HepG2 (cell line): ENCODE measurements around the gene RDH8. TPM values are rescaled to one million over a fixed set of nuclear protein-coding genes. Genes with fewer than 3 reads are reported as not detected.
A peak's percentile ranks its signal among the peaks of the same experiment; 100 is the strongest.

Experiments
- ATAC-seq: fragments of 200-7000 bp; cut with Tn5 transposase; 3 replicates; pipeline ENCODE4 v1.9.1; 2020; ENCODE audit warnings: mild to moderate bottlenecking, moderate library complexity
- BruUV-seq: library from RNA; stranded (reverse); fragments of 400-500 nt; replicated peaks from 2 replicates; lab custom pipeline; 2021; lab: Mats Ljungman, UMichigan
- CTCF ChIA-PET: fragments of 300-600 bp; formaldehyde crosslinking; extraction: SDS; loops from one replicate; lab custom pipeline; 2021; ENCODE audit warnings: low total read pairs, inconsistent platforms, low intra/inter-chr PET ratio; lab: Yijun Ruan, JAX
- POLR2A ChIA-PET: fragments of 350-600 bp; sonication (Branson Sonifier 250); formaldehyde crosslinking; loops from one replicate; lab custom pipeline; 2020; ENCODE audit warnings: antibody characterized with exemption, inconsistent platforms; lab: Yijun Ruan, JAX
- DNase-seq: peaks from one replicate; pipeline ENCODE4 v3.0.0-alpha.2; 2015; ENCODE audit warnings: low spot score
- FAIRE-seq: peaks from 3 replicates; lab custom pipeline; 2011; peaks lifted over from hg19 to GRCh38; lab: Jason Lieb, UNC
- H2AFZ ChIP-seq: one replicate; pipeline ENCODE4 v1.6.1; 2011; ENCODE audit warnings: low read length, inconsistent platforms
- H3K27ac ChIP-seq: fragments of 300-600 bp; 3 replicates; pipeline ENCODE4 v1.8.0; 2011; ENCODE audit warnings: mixed run types, mild to moderate bottlenecking, mixed read lengths, low read length, inconsistent platforms; ENCODE audit not compliant: insufficient read depth; ENCODE audit errors: extremely low read length
- H3K27me3 ChIP-seq, 2 experiments: fragments of 200-600 bp in 1 of 2; 2 replicates in 1 of 2; 3 replicates in 1 of 2; pipeline versions ENCODE4 v1.6.0 to v1.8.0; 2011; ENCODE audit warnings: low read length in 2 of 2, mild to moderate bottlenecking in 2 of 2, moderate library complexity in 2 of 2, inconsistent platforms in 1 of 2; ENCODE audit not compliant: insufficient read depth in 2 of 2, control insufficient read depth in 1 of 2
- H3K36me3 ChIP-seq, 2 experiments: fragments of 200-600 bp in 1 of 2; replicated peaks in 1 of 2; 2 replicates in 1 of 2; 3 replicates in 1 of 2; pipeline versions ENCODE4 v1.5.1 to v1.8.0; 2011; ENCODE audit warnings: low read length in 2 of 2, inconsistent platforms in 1 of 2; ENCODE audit not compliant: insufficient read depth in 2 of 2, control insufficient read depth in 1 of 2
- H3K4me1 ChIP-seq: 2 replicates; pipeline ENCODE4 v1.5.1; 2012; ENCODE audit warnings: low read length, inconsistent platforms; ENCODE audit not compliant: insufficient read depth
- H3K4me2 ChIP-seq: 2 replicates; pipeline ENCODE4 v1.6.0; 2011; ENCODE audit warnings: low read depth, low read length, inconsistent platforms
- H3K4me3 ChIP-seq, 3 experiments: fragments of 200-600 bp in 1 of 3; sonication (generic), shearing (Covaris generic) in 1 of 3; replicated peaks in 1 of 3; 2 replicates each; pipeline ENCODE4 v1.5.1; 2011 to 2016; ENCODE audit warnings: low read length in 3 of 3, inconsistent platforms in 2 of 3, low read depth in 2 of 3, mild to moderate bottlenecking in 2 of 3, control low read depth in 1 of 3, mixed read lengths in 1 of 3; ENCODE audit not compliant: insufficient read depth in 1 of 3
- H3K79me2 ChIP-seq: one replicate; pipeline ENCODE4 v1.6.1; 2011; ENCODE audit warnings: low read length, inconsistent platforms; ENCODE audit not compliant: insufficient read depth
- H3K9ac ChIP-seq: 2 replicates; pipeline ENCODE4 v1.6.0; 2011; ENCODE audit warnings: mild to moderate bottlenecking, low read depth, low read length, inconsistent platforms; ENCODE audit not compliant: insufficient read depth
- H3K9me3 ChIP-seq: 2 replicates; pipeline ENCODE4 v1.5.1; 2012; ENCODE audit warnings: mild to moderate bottlenecking, low read length
- H4K20me1 ChIP-seq: 2 replicates; pipeline ENCODE4 v1.6.0; 2011; ENCODE audit warnings: inconsistent platforms, mild to moderate bottlenecking, low read length, moderate library complexity; ENCODE audit not compliant: insufficient read depth
- FOXA1 ChIP-seq, 2 experiments: fragments of 450-650 bp in 1 of 2; sonication (generic) in 1 of 2; formaldehyde crosslinking in 1 of 2; IDR thresholded peaks; 2 replicates each; pipeline versions ENCODE4 v1.4.0 to v1.6.1; 2016 to 2020; ENCODE audit warnings: missing genetic modification reagents in 1 of 2
- JDP2 ChIP-seq: sonication (generic); formaldehyde crosslinking; IDR thresholded peaks from 2 replicates; pipeline ENCODE4 v1.8.1; 2022; ENCODE audit warnings: missing genetic modification reagents, borderline replicate concordance
- ZNF768 ChIP-seq: sonication (generic); formaldehyde crosslinking; IDR thresholded peaks from 2 replicates; pipeline ENCODE4 v1.4.0; 2020; ENCODE audit warnings: missing genetic modification reagents
- WGBS: methylation state at CpG from one replicate; pipeline ENCODE4 v1.1.6; 2017; ENCODE audit warnings: low lambda C conversion rate; 5-methylcytosine and 5-hydroxymethylcytosine counted together
- in situ Hi-C: cut with HindIII; loops from 2 replicates; pipeline ENCODE4 v1.10.0; 2017; ENCODE audit warnings: low pct_unique_long_range_greater_than_20kb; ENCODE audit not compliant: extremely low pct_ligation_motif_present
- intact Hi-C: fragments of 100-400 bp; cut with micrococcal nuclease; formaldehyde crosslinking; loops from one replicate; pipeline ENCODE4 v1.10.0; 2022; ENCODE audit not compliant: unreplicated experiment
- polyA plus RNA-seq, 8 experiments: library from polyadenylated mRNA; depleted of rRNA in 3 of 8; stranded (reverse) in 7 of 8; unstranded in 1 of 8; fragments of >200 nt; fragmentation: Illumina TruSeq in 4 of 8; extraction: Trizol in 4 of 8; gene quantifications; 2 replicates each; pipeline versions ENCODE4 v1.2.1 to v1.2.3, GENCODE V29; 2011 to 2016; ENCODE audit warnings: low read depth in 4 of 8, missing spikeins in 1 of 8, mixed read lengths in 1 of 8; ENCODE audit not compliant: insufficient read depth in 1 of 8
- total RNA-seq, 5 experiments: library from RNA; depleted of rRNA; stranded (reverse); fragments of >200 nt; fragmentation: Illumina TruSeq; extraction: Trizol; gene quantifications; 2 replicates each; pipeline ENCODE4 v1.2.3, GENCODE V29; 2016; ENCODE audit warnings: low read depth in 1 of 5

Gene RDH8
- total and polyA plus RNA-seq, 2 of the 13 experiments (the other 11 are each of a cell fraction or from before 2014, with no cell fraction given): not detected

- ATAC-seq (no peak), DNase-seq (no peak), FAIRE-seq (no peak)
- in situ Hi-C loops (no loop called here), intact Hi-C loops (no loop called here)
- ChIA-PET POLR2A (no interaction called here), CTCF (no interaction called here)
- H3K27me3 ChIP-seq: peaks cover 3 to 7% of the 10 kb centered on the region in 2 experiments; a peak in 2 of 5 replicates
- H3K36me3 ChIP-seq: no peaks in the 10 kb centered on the region
- H4K20me1 ChIP-seq: no peaks in the 10 kb centered on the region
- BruUV-seq: no TSS peak
- H3K4me2 ChIP-seq: no peak overlapping the region
- no peak overlapping the region for H3K4me3 ChIP-seq
- no peaks in the 10 kb centered on the region for H3K9me3 ChIP-seq
- TF ChIP-seq ZNF768 (peak; percentile 75), JDP2 (CRISPR knock-in tag) (no peak)
- H3K79me2 ChIP-seq: no peaks in the 10 kb centered on the region
- no peak overlapping the region for H3K9ac ChIP-seq
- no peaks in the 10 kb centered on the region for H3K4me1 ChIP-seq
- H2AFZ ChIP-seq: no peak overlapping the region
- WGBS: 33% methylated on average over 2 of the region's 3 CpGs
- no peak overlapping the region for H3K27ac ChIP-seq
Observed at GRCh38 chr19:9989504-9989903, 23.8 kb upstream of the RDH8 start.

DNA sequence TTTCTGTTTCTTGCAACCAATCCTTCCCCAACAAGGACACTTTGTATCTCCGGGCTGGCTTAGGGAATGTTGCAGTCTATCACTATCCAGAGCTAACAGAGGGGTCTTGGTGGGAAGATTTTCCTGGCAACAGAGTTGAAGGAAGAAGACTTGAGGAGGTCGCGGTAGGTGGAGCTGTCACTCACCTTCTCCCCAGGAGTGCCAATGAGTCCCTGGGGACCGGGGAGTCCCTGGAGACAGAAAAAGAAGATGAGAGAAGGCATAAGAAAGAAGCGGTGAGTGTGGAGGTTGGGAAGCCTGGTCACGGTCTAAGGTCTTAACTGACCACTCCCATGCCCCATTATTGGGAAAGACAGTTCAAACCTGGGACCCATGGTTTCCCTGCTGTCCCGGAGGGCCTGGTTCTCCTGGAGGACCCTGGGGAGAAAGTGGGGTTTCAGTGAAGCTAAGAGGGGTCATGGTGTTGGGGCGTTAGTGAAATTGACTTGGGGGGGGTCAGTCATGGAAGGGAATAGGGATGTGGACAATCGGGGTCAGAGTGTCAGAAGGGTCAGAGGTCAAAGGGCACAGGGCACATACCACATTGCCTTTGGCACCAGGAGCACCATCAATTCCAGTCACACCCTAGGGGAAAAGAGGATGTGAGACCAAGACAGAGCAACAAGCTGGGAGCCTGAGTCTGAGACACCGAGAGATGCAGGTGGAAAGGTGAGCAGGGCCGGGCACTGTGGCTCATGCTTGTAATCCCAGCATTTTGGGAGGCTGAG, 21.7 kb upstream of the RDH8 start:
- 22% methylated on average over 11 of the region's 11 CpGs for WGBS
- ATAC-seq (no peak), DNase-seq (no peak), FAIRE-seq (no peak)
- TF ChIP-seq FOXA1 (IDR thresholded peaks at IDR 0.05) (no peak), FOXA1 (CRISPR knock-in tag; IDR thresholded peaks at IDR 0.05) (no peak)
- Histone ChIP-seq H2AFZ (no peak overlapping the region), H3K36me3 (no peaks in the 10 kb centered on the region), H3K4me2 (no peak overlapping the region), H3K79me2 (no peaks in the 10 kb centered on the region), H3K9ac (no peak overlapping the region), H3K4me1 (no peaks in the 10 kb centered on the region), H3K9me3 (no peaks in the 10 kb centered on the region), H3K4me3 (no peak overlapping the region), H4K20me1 (no peaks in the 10 kb centered on the region), H3K27me3 (peaks cover 3 to 13% of the 10 kb centered on the region in 2 experiments; a peak in 2 of 5 replicates), H3K27ac (no peak overlapping the region)
- ChIA-PET POLR2A (no interaction called here), CTCF (no interaction called here)
- intact Hi-C loops: no loop called here
- in situ Hi-C loops: no loop called here
- BruUV-seq: no TSS peak
